Measurements from ENCODE around the gene NSFL1C. TPM values are rescaled to one million over a fixed set of nuclear protein-coding genes. Genes with fewer than 3 reads are reported as not detected.

NSFL1C gene
- total and polyA plus RNA-seq, 9 of the 15 experiments (the other 6 are each of a cell fraction or from before 2014, with no cell fraction given), result 20.8 to 119 (median 47.0) TPM

GRCh38 chr20:1392693-1393506 is 73.7 kb downstream of the NSFL1C start, which contains the start of gene FKBP1A (continued):
- TF ChIP-seq MBD2 (IDR thresholded peaks at IDR 0.05; ENCODE audit: borderline replicate concordance, low read depth) (no peak), USF1 (CRISPR knock-in tag; IDR thresholded peaks at IDR 0.05) (no peak), RBM39 (optimal IDR thresholded peaks at IDR 0.05; ENCODE audit: low read depth, low read length) (no peak), TBP (optimal IDR thresholded peaks at IDR 0.05; ENCODE audit: low read depth, low read length) (peak; percentile 49), ZNF696 (CRISPR knock-in tag; conservative IDR thresholded peaks at IDR 0.05) (no peak), STAG1 (CRISPR knock-in tag; IDR thresholded peaks at IDR 0.05; ENCODE audit: borderline replicate concordance) (no peak), BCL6 (CRISPR knock-in tag; IDR thresholded peaks at IDR 0.05) (no peak), HMG20B (CRISPR knock-in tag; IDR thresholded peaks at IDR 0.05) (no peak), ZNF431 (CRISPR knock-in tag; IDR thresholded peaks at IDR 0.05) (no peak), TFE3 (CRISPR knock-in tag; IDR thresholded peaks at IDR 0.05) (no peak), STAT5B (CRISPR knock-in tag; IDR thresholded peaks at IDR 0.05) (no peak), ETV6 (IDR thresholded peaks at IDR 0.05; ENCODE audit: borderline replicate concordance in 1 of 2, low read depth in 2 of 2, low read length in 1 of 2) (no peak), ETV6 (CRISPR knock-in tag; IDR thresholded peaks at IDR 0.05; ENCODE audit: borderline replicate concordance) (no peak), FOXM1 (IDR thresholded peaks at IDR 0.05; ENCODE audit: low read depth) (no peak), FOXM1 (CRISPR knock-in tag; IDR thresholded peaks at IDR 0.05; ENCODE audit: low read depth) (no peak), PKNOX1 (IDR thresholded peaks at IDR 0.05) (peak; percentile 52), FIP1L1 (IDR thresholded peaks at IDR 0.05; ENCODE audit: low read depth, low read length, poor library complexity, severe bottlenecking) (no peak), ZFX (CRISPR knock-in tag; IDR thresholded peaks at IDR 0.05) (peak; percentile 51)
